ENCODE results near the gene RUSC1.
A peak's percentile ranks its signal among the peaks of the same experiment; 100 is the strongest.

Gene RUSC1

DNA sequence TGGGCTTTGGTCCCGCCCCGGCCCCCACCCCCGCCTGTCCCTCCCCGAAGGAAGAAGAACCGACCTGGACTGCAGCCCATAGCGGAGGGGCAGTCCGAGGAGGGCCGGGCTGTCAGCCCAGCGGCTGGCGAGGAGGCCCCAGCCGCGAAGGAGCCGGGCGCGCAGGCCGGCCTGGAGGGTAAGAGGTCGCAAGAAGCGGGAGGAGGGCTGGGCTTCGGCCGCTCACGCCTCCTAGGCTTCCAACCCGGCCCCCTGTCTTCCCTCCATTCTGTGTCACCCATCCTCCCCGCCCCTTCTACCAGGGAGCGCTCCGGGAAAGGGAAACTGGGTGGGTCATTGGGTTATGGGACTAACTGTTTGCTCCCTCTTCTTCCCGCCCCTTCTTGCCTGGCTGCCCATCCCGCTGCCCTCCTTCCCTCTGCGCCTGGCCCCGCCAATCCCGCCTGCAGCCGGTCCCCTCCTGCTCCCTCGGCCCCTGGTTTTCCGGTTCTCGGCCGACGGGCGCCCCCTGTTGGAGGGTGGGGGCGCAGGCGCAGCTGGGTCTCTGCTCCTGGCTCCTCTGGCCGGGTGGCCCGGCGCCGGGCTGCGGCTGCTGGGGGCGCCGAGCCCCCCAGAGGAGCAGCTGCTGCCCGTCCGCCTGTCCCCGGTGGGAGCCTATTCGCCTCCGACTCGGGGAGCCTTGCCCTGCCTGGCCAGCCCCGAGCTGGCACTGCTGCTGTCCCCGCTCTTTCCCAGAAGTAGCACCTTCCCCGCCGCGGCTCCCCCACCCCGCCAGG, 2.4 kb downstream of the RUSC1 start:
- H3K4me3 ChIP-seq (replicated peaks; ENCODE audit: low read depth, low read length), result peak overlapping the region; percentile 86
- peak; percentile 79 for DNase-seq (ENCODE audit: extremely low read depth, low read depth)
- TF ChIP-seq, protein P1, sequence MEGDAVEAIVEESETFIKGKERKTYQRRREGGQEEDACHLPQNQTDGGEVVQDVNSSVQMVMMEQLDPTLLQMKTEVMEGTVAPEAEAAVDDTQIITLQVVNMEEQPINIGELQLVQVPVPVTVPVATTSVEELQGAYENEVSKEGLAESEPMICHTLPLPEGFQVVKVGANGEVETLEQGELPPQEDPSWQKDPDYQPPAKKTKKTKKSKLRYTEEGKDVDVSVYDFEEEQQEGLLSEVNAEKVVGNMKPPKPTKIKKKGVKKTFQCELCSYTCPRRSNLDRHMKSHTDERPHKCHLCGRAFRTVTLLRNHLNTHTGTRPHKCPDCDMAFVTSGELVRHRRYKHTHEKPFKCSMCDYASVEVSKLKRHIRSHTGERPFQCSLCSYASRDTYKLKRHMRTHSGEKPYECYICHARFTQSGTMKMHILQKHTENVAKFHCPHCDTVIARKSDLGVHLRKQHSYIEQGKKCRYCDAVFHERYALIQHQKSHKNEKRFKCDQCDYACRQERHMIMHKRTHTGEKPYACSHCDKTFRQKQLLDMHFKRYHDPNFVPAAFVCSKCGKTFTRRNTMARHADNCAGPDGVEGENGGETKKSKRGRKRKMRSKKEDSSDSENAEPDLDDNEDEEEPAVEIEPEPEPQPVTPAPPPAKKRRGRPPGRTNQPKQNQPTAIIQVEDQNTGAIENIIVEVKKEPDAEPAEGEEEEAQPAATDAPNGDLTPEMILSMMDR (IDR thresholded peaks at IDR 0.05; ENCODE audit: low read depth, low read length, missing control alignments), result peak; percentile 91

DNA sequence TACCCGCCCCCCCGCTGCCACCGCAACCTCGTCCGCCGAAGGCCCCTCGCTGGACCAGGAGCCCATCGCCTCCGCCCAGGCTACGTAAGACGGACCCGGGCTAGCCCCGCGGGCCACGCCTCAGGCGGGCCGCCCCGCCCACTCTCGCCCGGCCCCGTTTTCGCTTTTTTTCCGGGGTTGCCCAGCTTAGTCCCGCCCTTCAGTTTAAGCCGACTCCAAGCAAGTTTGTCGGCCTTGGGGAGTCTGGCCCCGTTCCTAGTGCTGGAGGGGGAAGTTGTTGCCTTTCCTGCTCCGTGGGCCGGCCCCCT, 3.0 kb downstream of the RUSC1 start:
- peak; percentile 48 for DNase-seq (ENCODE audit: extremely low read depth, low read depth)
- TF ChIP-seq, protein P1 (IDR thresholded peaks at IDR 0.05; ENCODE audit: low read depth, low read length, missing control alignments), result no peak
- peak overlapping the region; percentile 86 for H3K4me3 ChIP-seq (replicated peaks; ENCODE audit: low read depth, low read length)

- peak; percentile 75 for DNase-seq (ENCODE audit: extremely low read depth, low read depth)
- peak overlapping the region; percentile 86 for H3K4me3 ChIP-seq (replicated peaks; ENCODE audit: low read depth, low read length)
- TF ChIP-seq, protein P1 (IDR thresholded peaks at IDR 0.05; ENCODE audit: low read depth, low read length, missing control alignments), result no peak
These were observed 3.5 kb downstream of the RUSC1 start for GRCh38 chr1:155324037-155324716.

GRCh38 chr1:155324717-155325602, 4.3 kb downstream of the RUSC1 start:
- H3K4me3 ChIP-seq (replicated peaks; ENCODE audit: low read depth, low read length), result peak overlapping the region; percentile 86
- DNase-seq (ENCODE audit: extremely low read depth, low read depth), result no peak
- TF ChIP-seq, protein P1 (IDR thresholded peaks at IDR 0.05; ENCODE audit: low read depth, low read length, missing control alignments), result peak; percentile 28

DNA sequence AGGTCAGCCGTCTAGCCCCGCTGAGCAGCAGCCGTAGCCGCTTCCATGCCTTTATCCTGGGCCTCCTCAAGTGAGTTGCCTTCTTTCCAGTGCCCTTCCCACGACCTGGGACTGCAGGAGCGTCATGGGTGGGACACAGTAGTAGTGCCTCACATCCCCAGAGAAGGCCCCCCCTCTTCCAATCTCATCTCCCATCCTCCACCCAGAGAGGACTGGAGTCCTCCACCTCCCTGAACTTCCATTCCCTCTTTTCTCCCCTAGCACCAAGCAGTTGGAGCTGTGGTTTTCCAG, 4.9 kb downstream of the RUSC1 start:
- peak overlapping the region; percentile 86 for H3K4me3 ChIP-seq (replicated peaks; ENCODE audit: low read depth, low read length)
- TF ChIP-seq, protein P1 (IDR thresholded peaks at IDR 0.05; ENCODE audit: low read depth, low read length, missing control alignments), result no peak
- no peak for DNase-seq (ENCODE audit: extremely low read depth, low read depth)

- H3K4me3 ChIP-seq (replicated peaks; ENCODE audit: low read depth, low read length), result peak overlapping the region; percentile 86
- TF ChIP-seq, protein P1 (IDR thresholded peaks at IDR 0.05; ENCODE audit: low read depth, low read length, missing control alignments), result no peak
- no peak for DNase-seq (ENCODE audit: extremely low read depth, low read depth)
These were observed 5.4 kb downstream of the RUSC1 start for GRCh38 chr1:155326020-155326526.

Data from HFF-Myc (cell line).